Common myeloid progenitor, CD34-positive (primary cell): ENCODE results near the gene TRPM3. TPM values are rescaled to one million over a fixed set of nuclear protein-coding genes. Genes with fewer than 3 reads are reported as not detected.

ENCODE experiments used
- CTCF ChIA-PET: fragments of 350-600 bp; sonication (Branson Sonifier 250); formaldehyde crosslinking; loops from one replicate; lab custom pipeline; 2021; ENCODE audit warnings: antibody characterized with exemption; lab: Charles Lee
- POLR2A ChIA-PET: fragments of 350-600 bp; sonication (Branson Sonifier 250); formaldehyde crosslinking; loops from one replicate; lab custom pipeline; 2021; ENCODE audit warnings: antibody characterized with exemption; lab: Charles Lee
- DNase-seq, 3 donors: peaks; one replicate each; pipeline versions ENCODE4 v3.0.0 to v3.0.0-alpha.2; 2013
- H3K27ac ChIP-seq, 2 experiments: 1 replicate in 1 of 2; 2 replicates in 1 of 2; pipeline ENCODE4 v1.7.0; 2013; ENCODE audit warnings: inconsistent platforms in 2 of 2, low read length in 2 of 2, mild to moderate bottlenecking in 2 of 2, low read depth in 1 of 2, moderate library complexity in 1 of 2; ENCODE audit not compliant: severe bottlenecking in 2 of 2, insufficient read depth in 1 of 2, poor library complexity in 1 of 2
- H3K27me3 ChIP-seq, 5 experiments: replicated peaks in 2 of 5; 1 replicate in 3 of 5; 2 replicates in 2 of 5; pipeline versions ENCODE4 v1.6.1 to v1.7.0; 2013; ENCODE audit warnings: low read length in 4 of 5, mild to moderate bottlenecking in 2 of 5, moderate library complexity in 2 of 5, inconsistent platforms in 1 of 5; ENCODE audit not compliant: insufficient read depth in 5 of 5, control insufficient read depth in 4 of 5
- H3K36me3 ChIP-seq, 4 experiments: 1 replicate in 2 of 4; 2 replicates in 2 of 4; pipeline versions ENCODE4 v1.6.1 to v1.7.0; 2013; ENCODE audit warnings: low read length in 3 of 4, control low read depth in 1 of 4, mild to moderate bottlenecking in 1 of 4; ENCODE audit not compliant: control insufficient read depth in 4 of 4, insufficient read depth in 4 of 4
- H3K4me1 ChIP-seq, 4 experiments: 1 replicate in 3 of 4; 2 replicates in 1 of 4; pipeline versions ENCODE4 v1.6.1 to v1.7.1; 2013; ENCODE audit warnings: low read length in 3 of 4, mild to moderate bottlenecking in 3 of 4, control low read depth in 1 of 4, inconsistent platforms in 1 of 4, moderate library complexity in 1 of 4; ENCODE audit not compliant: control insufficient read depth in 4 of 4, insufficient read depth in 4 of 4; ENCODE audit errors: control extremely low read depth in 1 of 4
- H3K4me3 ChIP-seq, 7 experiments: 1 replicate in 4 of 7; 2 replicates in 3 of 7; pipeline versions ENCODE4 v1.5.1 to v1.7.0; 2013; ENCODE audit warnings: mild to moderate bottlenecking in 7 of 7, low read length in 6 of 7, moderate library complexity in 6 of 7, inconsistent platforms in 2 of 7, low read depth in 2 of 7, control low read depth in 1 of 7; ENCODE audit not compliant: insufficient read depth in 4 of 7, control insufficient read depth in 1 of 7; ENCODE audit errors: extremely low read depth in 1 of 7
- H3K9me3 ChIP-seq, 5 experiments: 1 replicate in 4 of 5; 2 replicates in 1 of 5; pipeline versions ENCODE4 v1.6.1 to v1.7.1; 2013; ENCODE audit warnings: low read length in 4 of 5, mild to moderate bottlenecking in 2 of 5, inconsistent platforms in 1 of 5, low read depth in 1 of 5, moderate library complexity in 1 of 5; ENCODE audit not compliant: control insufficient read depth in 4 of 5, insufficient read depth in 2 of 5; ENCODE audit errors: control extremely low read depth in 1 of 5
- WGBS: methylation state at CpG from one replicate; pipeline ENCODE4 v1.1.5; 2013; ENCODE audit not compliant: insufficient coverage; 5-methylcytosine and 5-hydroxymethylcytosine counted together
- polyA plus RNA-seq: library from polyadenylated mRNA; unstranded; fragments of 120-200 nt; gene quantifications from one replicate; pipeline ENCODE4 v1.2.1, GENCODE V29; 2013

TRPM3 gene
- not detected for polyA plus RNA-seq

- Histone ChIP-seq H3K36me3 (no peaks in the 10 kb centered on the region), H3K27me3 (peaks cover 0 to 7% (median 0%) of the 10 kb centered on the region in 5 experiments), H3K4me3 (peak within 1 kb of the TSS in 5 of 7 experiments; percentile 15 to 68 (median 37)), H3K4me1 (peaks cover 0 to 17% (median 10%) of the 10 kb centered on the region in 4 experiments), H3K27ac (no peak within 1 kb of the TSS), H3K9me3 (no peaks in the 10 kb centered on the region)
- DNase-seq = peak in 2 of 3 donors; percentile 12 to 17
- 17% methylated on average over 8 of the region's 19 CpGs for WGBS
- ChIA-PET POLR2A (no interaction called here), CTCF (no interaction called here)
These were observed at the start of gene TRPM3 for GRCh38 chr9:71121275-71122021. Gene TRPM3 (minus strand): TSS chr9:71121621. CDS start chr9:71121354, 267 bp downstream.

DNA sequence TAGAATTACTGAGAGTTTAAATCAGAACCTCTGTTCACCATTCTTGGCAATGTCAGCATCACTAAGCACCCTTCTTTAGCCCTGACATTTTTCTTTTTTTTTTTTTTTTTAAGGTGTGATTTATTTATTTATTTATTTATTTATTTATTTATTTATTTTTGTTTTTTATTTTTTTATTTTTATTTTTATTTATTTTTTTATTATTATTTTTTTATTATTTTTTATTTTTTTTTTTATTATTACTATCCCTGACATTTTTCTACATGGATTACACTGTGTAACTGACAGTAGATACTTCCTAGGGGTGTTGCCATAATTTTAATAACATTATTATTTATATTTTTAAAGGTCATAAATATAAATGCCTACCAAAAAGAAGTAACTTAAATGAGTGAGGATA is 47.0 kb upstream of the TRPM3 start:
- no peaks in the 10 kb centered on the region for H3K4me1 ChIP-seq
- ChIA-PET POLR2A (interaction anchor here (0.6 kb wide), 1 partner anchor 778 kb away, joined by 4 read pairs; no protein-coding TSS in a partner anchor), CTCF (no interaction called here)
- no peaks in the 10 kb centered on the region for H3K36me3 ChIP-seq
- no peak for DNase-seq
- no peaks in the 10 kb centered on the region for H3K27me3 ChIP-seq
- H3K27ac ChIP-seq = no peak overlapping the region
- H3K4me3 ChIP-seq = no peak overlapping the region
- H3K9me3 ChIP-seq = peaks cover 0 to 6% (median 0%) of the 10 kb centered on the region in 5 experiments

DNA sequence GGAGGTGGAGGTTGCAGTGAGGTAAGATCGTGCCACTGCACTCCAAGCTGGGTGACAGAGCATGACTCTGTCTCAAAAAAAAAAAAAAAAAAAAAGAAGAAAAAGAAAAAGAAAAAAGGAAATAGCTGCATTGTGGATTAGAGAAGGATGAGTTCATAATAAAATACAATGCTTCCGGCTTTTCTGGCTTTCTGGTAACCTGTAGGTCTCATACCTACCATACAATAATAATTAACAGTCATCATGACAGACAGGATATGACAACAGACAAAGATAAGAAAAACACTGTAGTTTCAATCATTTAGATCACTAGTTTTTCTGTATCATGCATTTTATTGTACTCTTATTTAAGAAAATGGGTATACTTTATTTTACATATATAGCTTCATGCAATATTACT is 40.7 kb upstream of the TRPM3 start:
- no peak overlapping the region for H3K4me3 ChIP-seq
- no peak overlapping the region for H3K27ac ChIP-seq
- peak in 2 of 3 donors; percentile 69 to 82 for DNase-seq
- H3K9me3 ChIP-seq = no peaks in the 10 kb centered on the region
- ChIA-PET POLR2A (no interaction called here), CTCF (interaction anchor here (1.7 kb wide), 1 partner anchor 22 kb away, joined by 3 read pairs; no protein-coding TSS in a partner anchor)
- no peaks in the 10 kb centered on the region for H3K4me1 ChIP-seq
- no peaks in the 10 kb centered on the region for H3K27me3 ChIP-seq
- 17% methylated on average over 1 of the region's 2 CpGs for WGBS
- H3K36me3 ChIP-seq = no peaks in the 10 kb centered on the region

GRCh38 chr9:71157731-71158130 is 36.3 kb upstream of the TRPM3 start:
- H3K27ac ChIP-seq = no peak overlapping the region
- CTCF ChIA-PET = interaction anchor here (0.6 to 0.7 kb wide), 2 partner anchors 18 to 151 kb away, joined by 3 to 4 read pairs; no protein-coding TSS in a partner anchor
- no CpG with 5 or more reads among the region's 1 CpG for WGBS
- no peaks in the 10 kb centered on the region for H3K27me3 ChIP-seq
- H3K9me3 ChIP-seq = no peaks in the 10 kb centered on the region
- H3K36me3 ChIP-seq = no peaks in the 10 kb centered on the region
- H3K4me1 ChIP-seq = no peaks in the 10 kb centered on the region
- POLR2A ChIA-PET = no interaction called here
- no peak overlapping the region for H3K4me3 ChIP-seq
- no peak for DNase-seq

DNA sequence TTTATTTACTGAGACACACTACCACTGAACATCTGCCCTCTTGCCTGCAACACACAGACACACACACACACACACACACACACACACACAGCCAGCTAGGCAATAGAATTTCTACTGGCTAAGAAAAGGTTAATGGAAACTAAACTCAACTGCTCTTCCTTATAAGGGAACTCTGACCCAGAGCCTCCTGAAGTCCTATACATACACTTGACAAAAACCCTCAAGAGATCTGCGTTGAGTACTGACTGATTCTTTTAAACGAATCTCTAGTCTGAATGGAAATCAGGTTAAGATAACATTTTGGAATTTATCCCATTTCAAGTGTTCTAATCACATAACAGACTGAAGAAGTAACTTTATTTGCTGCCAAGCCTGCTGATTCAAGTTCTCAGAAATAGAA is 25.9 kb upstream of the TRPM3 start:
- Histone ChIP-seq H3K36me3 (no peaks in the 10 kb centered on the region), H3K9me3 (peaks cover 0 to 3% (median 0%) of the 10 kb centered on the region in 5 experiments), H3K27me3 (no peaks in the 10 kb centered on the region), H3K4me1 (peaks cover 0 to 25% (median 14%) of the 10 kb centered on the region in 4 experiments), H3K27ac (no peak overlapping the region), H3K4me3 (no peak overlapping the region)
- DNase-seq = no peak
- ChIA-PET CTCF (interaction anchor here (1.2 kb wide), 1 partner anchor 28 kb away, joined by 3 read pairs; no protein-coding TSS in a partner anchor), POLR2A (no interaction called here)
- WGBS = no CpG with 5 or more reads among the region's 2 CpGs

DNA sequence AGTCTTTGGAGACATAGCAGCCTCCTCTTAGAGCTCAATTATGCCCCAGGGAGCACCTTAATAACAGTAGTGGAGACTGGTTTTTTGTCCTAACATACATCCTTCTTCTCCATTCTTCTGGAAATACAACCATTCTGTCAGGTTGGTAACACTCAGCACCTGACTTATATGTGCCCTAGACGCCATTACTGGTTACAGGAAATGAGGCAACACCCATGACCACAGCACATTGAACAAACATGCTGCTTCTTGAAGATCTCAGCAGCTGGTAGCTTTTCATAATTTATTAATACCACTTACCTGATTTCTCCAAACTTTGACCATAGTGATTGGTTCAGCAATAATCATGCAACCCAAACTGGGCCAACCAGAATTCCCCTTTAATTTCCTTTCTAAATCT is 25.1 kb upstream of the TRPM3 start:
- WGBS = 0% methylated on average over 1 of the region's 1 CpG
- CTCF ChIA-PET = interaction anchor here (1.2 to 1.5 kb wide), 4 partner anchors 15 to 30 kb away, joined by 3 read pairs; no protein-coding TSS in a partner anchor
- H3K27ac ChIP-seq = peak overlapping the region; percentile 26 to 36
- no peak overlapping the region for H3K4me3 ChIP-seq
- DNase-seq = peak in 2 of 3 donors; percentile 63 to 88
- H3K27me3 ChIP-seq = no peaks in the 10 kb centered on the region
- POLR2A ChIA-PET = no interaction called here
- H3K9me3 ChIP-seq = peaks cover 0 to 3% (median 0%) of the 10 kb centered on the region in 5 experiments
- H3K36me3 ChIP-seq = no peaks in the 10 kb centered on the region
- peaks cover 0 to 25% (median 14%) of the 10 kb centered on the region in 4 experiments for H3K4me1 ChIP-seq

- CTCF ChIA-PET = interaction anchor here (0.6 to 1.5 kb wide), 5 partner anchors 8 to 68 kb away, joined by 3 read pairs; no protein-coding TSS in a partner anchor
- H3K4me3 ChIP-seq = peak overlapping the region in 1 of 7 experiments; percentile 20
- H3K27ac ChIP-seq = peak overlapping the region; percentile 7 to 68
- peaks cover 0 to 3% (median 0%) of the 10 kb centered on the region in 5 experiments for H3K9me3 ChIP-seq
- WGBS = 0% methylated on average over 1 of the region's 1 CpG
- no peaks in the 10 kb centered on the region for H3K27me3 ChIP-seq
- peaks cover 0 to 25% (median 14%) of the 10 kb centered on the region in 4 experiments for H3K4me1 ChIP-seq
- no peaks in the 10 kb centered on the region for H3K36me3 ChIP-seq
- peak; percentile 94 to 98 (median 98) for DNase-seq
- POLR2A ChIA-PET = no interaction called here
These were observed 23.8 kb upstream of the TRPM3 start for GRCh38 chr9:71145179-71145578.
